CD1c-positive myeloid dendritic cell (primary cell): ENCODE results near the gene GLCE.
A peak's percentile ranks its signal among the peaks of the same experiment; 100 is the strongest.

ENCODE experiments used
- DNase-seq: peaks from one replicate; pipeline ENCODE4 v3.0.0-alpha.2; 2016; ENCODE audit errors: extremely low spot score

GLCE gene

DNA sequence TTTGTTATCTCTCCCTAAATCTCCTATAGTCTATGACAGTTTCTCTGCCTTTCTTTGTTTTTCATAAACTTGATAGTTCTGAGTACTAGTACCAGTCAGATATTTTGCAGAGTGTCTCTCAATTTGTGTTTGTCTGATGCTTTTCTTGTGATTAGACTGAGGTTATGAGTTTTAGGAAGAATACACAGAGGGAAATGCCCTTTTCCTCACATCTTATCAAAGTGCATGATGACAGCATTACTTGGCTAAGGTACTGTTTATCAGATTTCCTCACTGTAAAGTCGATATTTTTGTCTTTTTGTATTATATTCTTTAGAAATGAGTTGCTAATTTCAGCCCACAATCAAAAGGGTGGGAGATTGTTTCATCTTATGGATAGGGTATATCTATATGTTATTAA is 45.6 kb downstream of the GLCE start:
- DNase-seq = no peak

DNA sequence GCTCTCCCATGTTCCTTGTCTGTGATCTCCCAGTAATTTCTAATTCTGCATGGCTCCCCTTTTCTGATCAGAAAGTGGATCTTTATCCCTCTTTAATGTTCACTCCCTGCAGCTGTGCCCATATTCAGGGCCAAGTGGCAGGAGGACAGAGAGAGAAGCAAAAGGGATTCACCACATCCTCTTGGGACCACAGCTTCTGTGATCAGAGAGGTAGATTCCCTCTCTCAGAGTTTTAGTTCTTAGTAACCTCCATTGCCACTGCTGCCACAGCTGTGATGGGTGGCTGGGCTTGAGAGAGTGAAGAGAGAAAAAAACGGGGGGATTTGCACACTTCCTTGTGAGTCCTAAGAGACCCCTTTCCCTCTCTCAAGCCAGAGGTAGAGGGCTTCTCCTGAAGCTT is 49.2 kb downstream of the GLCE start:
- no peak for DNase-seq

DNA sequence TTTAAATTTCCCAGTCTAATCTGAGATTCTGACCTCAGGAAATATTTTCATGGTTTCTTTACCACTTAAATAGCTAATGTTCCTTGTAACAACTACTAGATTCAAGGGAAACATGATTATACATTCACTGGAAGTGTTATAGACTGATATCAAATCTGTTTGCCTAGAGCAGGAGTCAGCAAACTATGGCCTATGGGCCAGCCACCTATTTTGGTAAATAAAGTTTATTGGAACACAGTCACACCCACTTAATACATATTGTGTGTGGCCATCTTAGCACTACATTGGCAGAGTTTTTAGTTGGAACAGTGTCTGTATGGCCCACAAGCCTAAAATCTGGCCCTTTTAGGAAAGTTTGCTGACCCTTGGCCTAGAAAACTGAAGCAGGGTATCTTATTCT is 50.1 kb downstream of the GLCE start:
- no peak for DNase-seq

DNA sequence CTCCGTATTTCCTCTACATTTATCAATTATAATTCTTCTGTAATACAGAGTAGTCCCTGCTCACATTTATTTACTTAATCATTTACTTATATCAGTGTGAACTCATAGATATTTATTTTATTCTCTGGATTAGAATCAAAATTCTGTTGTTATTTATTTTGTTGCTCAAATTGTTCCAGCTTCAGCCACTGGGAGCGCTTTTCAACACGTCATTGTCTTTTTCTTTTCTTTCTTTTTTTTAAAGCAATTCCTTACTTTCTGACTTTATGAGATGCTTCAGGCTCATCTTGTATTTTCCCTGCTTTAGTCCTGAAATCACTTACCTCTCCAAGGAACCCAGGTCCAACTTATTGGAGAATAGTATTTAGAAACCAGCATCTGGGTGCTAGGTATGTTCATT is 53.4 kb downstream of the GLCE start:
- no peak for DNase-seq

DNA sequence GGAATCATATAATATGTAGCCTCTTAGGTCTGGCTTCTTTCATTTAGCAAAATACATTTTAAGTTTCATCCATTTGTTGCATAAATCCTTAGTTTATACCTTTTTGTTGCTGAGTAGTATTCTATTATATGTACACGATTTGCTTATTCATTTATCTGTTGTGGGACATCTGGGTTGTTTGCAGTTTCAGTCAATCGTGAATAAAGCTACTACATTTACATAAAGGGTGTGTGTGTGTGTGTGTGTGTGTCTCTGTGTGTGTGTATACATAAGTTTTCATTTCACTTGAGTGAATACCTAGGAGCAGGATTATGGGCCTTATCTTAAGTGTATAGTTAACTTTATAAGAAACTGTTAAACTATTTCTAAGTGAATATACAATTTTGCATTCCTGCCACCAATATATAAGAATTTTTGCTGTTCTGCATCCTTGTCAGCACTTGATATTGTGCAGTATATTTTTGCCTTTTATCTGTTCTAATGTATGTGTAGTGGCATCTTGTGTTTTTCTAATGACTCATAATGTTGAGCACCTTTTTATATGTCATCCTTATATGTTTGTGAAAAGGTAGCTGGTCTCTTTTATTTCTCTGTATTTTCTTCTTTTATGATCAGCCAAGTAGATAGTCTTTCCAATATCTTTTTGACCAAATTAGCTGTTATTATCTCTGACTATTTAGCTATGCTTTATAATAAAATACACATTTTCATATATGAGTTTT is 55.0 kb downstream of the GLCE start:
- no peak for DNase-seq

DNA sequence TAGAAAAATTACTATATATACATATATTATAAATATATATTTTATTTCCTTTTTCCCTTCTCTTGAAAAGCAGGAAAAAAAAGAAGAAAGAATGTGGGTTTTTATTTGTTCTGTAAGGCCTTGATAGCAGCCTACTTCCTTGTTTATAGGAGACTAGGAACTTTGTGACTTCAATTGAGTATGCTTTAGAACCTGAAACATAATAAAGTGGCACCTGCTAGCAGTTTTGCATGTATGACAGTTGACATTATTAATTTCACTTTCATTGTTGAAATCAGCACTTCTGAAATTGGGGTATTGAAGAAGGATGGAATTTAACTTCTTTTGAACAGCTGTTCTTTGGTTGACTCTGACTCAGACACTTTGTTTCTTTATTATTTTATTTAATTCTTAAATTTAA is 56.9 kb downstream of the GLCE start:
- no peak for DNase-seq

DNA sequence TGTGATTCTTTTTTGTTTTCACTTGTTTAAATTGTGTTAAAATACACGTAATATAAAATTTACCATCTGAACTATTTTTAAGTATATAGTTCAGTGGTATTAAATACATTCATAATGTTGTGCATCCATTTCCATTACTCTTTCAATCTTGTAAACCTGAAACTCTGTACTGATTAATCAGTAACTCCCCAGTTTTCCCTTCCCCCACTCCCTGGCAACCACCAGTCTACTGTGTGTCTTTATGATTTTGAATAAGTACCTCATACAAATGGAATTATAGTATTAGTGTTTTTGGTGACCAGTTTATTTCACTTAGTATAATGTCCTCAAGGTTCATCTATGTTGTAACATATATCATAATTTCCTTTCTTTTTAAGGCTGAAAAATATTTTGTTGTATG is 59.3 kb downstream of the GLCE start:
- DNase-seq = no peak

DNA sequence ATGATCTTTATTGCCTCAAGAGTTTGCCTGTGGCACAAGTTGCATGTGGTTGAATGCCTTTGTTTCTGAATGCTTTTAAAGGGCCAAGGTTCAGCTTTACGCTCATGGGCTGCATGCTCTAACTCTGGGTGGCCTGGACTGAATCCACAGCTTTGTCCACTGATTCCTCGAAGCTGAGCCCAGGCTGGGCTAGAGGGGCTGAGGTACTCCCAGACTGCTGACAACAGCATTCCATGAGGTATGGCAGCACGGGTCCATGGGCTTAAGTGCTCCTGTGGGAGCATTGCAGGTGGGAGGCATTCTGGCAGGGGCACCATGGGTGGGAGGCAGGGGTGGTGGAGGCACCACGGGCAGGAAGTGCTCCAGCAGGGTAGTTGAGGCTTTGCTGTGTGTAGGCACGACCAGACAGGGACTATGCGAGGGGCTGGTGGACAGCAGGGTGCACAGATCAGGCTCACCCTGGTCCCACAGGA is 61.6 kb downstream of the GLCE start:
- DNase-seq = no peak

DNA sequence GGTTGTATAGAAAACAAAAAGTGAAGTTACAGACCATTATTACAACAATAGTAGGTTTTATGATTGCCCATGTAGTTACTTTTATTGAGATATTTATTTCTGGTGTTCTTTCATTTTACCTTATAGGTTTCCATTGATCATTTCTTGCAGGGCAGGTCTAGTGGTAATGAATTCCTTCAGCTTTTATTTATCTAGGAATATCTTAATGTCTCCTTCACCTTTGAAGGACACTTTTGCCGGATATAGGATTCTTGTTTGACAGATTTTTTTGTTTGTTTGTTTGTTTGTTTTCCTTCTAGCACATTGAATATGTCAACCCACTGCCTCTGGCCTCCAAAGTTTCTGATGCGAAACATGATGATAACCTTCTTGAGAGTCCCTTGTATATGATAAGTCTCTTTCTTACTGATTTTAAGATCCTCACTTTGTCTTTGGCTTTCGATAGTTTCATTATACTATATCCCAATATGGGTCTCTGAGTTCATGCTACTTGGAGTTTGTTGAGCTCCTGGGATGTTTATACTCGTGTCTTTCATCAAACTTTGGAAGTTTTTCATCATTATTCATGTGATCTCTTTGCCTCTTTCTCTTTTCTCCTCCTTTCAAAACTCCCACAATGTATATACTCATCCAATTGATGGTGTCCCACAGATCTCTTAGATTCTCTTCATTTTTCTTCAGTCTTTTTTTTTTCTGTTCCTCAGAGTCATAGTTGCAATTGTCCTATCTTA is 62.8 kb downstream of the GLCE start:
- no peak for DNase-seq

DNA sequence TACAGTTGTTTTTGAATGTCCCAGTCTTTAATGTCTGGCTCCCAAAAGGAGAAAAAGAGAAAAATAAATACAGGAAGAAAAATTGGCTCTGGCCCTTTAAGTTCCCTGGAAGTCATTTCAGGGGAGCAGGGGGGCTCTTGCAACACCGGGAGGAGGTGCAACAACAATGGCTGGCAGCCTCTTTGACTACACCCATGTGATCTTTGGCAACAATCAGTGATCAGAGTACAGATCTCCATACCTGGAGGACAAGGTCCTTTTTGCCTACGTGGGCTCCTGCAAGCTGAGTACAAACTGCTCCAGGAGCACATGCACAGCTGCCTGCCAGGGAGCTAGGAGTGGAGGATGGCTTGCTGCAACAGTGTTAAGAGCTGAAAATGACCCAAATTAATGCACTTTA is 63.9 kb downstream of the GLCE start:
- DNase-seq = no peak

DNA sequence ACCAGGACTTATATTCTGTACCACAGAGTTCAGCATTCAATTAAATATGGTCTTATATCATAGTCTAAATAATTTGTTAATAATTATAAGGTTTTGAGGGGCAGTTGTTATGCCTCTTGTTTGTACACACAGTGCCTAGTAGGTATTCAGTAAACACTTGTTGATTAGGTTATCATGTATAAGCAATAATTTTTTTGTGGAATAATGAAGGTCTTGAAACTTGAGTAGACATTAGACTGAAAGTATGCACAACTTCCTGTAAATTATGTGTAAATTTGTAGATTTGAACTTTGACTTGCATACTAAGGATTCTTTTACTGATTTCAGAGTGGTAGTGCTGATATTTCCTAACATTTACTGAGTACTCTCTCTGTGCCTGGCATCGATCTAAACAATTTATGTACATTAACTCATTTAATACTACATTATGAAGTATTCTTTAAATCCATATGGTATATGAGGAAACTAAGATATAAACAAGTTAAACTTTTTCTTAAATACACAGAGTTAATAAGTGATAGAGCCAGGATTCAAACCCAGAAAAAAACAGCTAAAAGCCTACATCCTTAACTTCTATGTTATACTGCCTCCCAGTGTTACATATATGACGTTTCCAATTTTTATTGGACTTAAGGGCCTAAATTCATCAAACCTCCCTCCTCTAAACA is 65.1 kb downstream of the GLCE start:
- peak; percentile 35 for DNase-seq

DNA sequence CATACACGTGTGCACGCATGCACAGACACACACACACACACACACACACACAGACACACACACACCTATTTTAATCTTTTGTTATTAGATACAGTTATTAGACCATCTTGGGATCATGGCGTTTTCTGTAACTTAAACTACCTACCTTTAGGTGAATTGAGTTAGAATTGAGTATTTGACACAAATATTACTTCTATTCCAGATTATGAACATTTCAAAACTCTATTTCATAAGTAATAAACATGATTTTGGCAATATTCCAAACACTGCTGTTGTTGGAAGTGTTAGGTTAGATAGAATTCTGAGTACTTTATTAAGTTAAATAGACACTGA is 65.6 kb downstream of the GLCE start:
- no peak for DNase-seq

DNA sequence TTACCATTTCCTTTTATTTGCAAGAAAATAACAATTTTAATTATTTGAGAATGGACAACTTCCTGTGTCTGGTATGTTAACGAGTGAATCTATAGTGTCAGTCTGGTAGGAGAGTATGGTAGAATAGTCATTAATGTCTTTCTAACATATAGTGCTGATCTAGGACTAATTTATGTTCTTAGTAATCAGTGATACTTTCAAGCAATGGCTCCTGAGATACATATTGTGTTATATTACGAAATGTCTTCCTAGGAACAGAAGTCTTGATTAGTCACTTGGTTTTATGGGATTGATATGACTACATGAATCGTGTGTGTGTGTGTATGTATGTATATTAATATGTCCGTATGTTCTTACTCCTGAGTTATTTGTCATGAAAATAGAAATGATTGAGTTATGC is 71.7 kb downstream of the GLCE start:
- peak; percentile 75 for DNase-seq

DNA sequence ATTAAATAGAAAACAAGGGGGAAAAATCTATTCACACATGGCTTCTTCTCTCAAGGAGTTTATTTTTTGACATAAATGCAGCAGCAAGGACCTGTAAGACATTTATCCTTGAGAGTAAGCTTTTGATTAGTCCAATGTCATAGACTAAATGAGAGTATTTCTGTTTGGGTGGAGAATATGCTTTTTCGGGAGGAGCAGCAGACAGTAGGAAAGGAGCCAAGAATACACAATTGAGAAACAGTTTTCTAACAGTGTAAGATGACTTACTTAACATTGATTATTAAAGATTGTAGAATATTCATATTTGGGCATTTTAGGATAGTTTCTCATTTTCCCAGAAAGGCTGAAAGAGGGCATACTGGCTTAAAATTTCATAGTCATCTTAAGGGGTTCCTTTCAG is 72.3 kb downstream of the GLCE start:
- no peak for DNase-seq

DNA sequence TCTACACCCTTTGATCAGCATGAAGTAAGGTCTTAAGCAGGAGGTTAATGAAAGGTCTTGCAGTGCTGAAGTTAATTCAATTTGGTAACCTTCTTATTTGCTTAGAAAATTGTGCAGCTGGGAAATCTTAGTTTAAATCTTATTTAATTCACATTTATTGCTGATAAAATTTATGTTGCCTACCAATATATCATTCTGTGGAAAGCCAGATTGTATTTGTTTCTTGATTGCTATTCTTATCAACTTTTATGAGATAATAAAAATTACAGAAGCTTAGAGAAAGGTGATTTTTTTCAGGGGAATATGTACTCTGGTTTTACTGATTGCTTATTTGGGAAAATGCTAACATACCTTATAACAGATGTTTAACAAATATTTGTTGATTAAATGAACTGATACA is 74.2 kb downstream of the GLCE start:
- no peak for DNase-seq

DNA sequence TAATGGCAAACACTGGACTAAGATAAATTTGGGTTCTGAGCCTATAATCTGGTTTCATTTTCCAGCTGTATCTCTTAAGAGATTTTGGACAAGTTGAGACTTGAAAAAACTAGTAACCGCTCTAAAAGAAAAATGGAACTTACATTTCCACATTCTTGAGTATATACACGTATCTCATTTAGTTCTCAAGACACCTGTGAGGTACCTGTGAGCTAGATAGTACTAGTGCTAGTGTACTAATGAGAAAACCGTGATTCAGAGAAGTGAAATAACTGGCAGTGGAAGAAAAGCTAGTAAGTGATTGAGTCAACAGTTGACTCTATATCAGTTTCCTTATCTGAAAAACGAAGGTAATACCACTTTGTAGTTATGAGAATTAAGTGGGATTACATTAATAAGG is 76.1 kb downstream of the GLCE start:
- no peak for DNase-seq

DNA sequence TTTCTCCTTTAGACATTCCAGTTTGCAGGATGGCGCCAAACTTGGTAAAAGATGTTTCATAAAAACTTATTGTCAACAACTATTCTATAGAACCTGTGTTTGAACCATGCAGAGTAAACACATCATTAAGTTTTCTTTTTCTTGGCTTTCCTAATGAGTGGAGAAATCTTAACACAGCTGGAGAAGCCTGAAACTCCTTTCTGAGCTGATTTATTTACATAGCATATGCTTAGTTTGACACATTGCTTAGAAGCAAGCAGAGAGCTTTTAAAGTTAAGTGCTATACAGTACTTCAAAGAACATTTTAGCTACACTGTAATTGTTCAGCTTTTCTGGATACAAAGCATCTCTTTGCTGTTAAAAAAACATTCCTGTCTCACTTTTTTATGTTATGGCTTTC is 77.3 kb downstream of the GLCE start:
- DNase-seq = no peak

DNA sequence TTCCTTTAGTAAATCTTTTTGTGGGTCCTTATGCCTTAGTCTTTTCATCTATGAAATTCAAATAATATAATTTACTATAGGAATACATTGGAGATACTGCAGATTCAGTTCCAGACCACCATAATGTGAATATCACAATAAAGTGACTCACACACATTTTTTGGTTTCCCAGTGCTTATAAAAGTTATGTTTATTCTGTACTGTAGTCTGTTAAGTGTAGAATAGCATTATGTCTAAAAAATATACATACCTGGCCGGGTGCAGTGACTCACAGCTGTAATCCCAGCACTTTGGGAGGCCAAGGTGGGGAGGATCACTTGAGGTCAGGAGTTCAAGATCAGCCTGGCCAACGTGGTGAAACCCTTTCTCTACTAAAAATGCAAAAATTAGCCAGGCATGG is 84.4 kb downstream of the GLCE start:
- no peak for DNase-seq

DNA sequence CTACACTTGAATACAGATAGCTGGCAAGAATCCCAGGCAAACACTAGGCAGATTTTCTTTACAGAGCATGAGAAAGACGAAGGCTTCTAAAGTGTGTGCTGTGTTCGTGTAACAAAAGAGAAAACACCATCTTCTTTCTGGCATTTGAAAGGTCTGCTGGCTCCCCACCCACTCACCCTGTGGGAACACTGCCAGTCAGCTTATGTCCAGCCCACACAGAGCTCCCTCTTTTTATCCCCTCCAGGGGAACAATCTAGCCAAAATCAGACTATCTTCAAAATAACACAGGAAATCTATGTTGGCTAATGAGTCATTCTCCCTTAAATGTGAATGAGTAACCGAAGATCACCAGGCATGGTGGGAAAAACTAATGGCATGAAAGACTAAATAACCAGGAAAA is 92.7 kb downstream of the GLCE start:
- DNase-seq = no peak

DNA sequence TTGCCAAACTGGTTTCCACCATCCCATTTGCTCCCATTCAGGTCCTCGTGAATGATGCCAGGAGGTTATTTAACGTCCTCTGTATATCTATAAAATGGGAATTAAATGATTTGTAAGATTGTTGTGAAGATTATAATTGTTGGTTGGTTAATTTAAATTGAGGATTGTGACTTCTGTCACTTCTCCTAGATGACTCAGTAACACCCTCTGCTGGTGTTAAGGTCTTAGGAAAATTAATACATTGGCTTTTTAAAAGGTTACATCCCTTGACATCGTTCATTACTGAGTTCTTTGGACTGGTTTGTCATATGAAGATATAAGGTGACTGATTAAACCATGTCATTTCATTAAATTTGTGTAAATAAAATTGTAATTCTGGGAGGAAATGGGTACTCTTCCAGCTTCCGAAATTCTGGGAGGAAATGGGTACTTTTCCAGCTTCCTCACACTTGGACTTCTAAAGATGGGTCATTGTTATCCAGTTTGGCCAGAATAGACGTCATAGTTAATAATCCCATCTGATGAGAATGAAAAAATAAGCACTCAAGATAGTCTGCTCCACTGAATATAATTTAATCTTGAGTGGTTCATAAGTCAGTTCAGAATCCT is 105.0 kb downstream of the GLCE start:
- DNase-seq = peak; percentile 35

DNA sequence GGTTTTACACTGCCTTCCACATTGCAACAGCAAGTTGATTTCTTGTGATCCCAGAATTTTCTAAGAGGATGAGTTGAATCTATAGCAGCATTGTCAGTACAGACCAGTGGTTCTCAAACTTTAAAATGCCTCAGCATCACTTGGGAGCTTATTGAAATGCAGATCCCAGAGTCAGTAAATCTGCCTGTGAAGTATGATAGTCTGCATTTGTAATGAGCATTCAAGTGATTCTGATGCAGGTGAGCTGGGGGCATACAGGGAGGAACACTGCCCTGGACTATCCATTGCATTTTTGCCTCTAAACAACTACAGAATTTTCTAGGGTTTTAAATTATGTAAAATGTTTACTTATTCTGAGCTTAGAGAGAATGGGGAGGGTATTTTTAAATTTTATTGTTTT is 110.8 kb downstream of the GLCE start:
- DNase-seq = no peak

DNA sequence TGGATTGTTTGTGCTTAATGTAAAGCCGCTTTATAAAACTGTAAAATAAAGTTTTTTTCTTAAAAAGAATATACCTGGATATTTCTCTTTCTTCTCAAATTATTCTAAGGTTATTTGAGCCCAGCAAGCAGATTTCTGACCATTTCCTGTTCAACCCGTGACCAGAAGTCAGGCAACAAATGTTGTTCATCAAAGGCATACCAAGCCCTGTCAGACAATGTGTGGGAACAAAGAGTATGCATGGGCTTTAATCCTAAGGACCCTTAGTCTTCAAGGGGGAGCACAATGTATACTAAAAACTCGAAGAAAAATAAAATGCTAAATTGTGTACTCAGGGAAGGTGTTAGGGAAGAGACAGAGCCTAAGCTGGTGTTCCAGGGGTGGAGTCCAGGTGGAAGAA is 111.7 kb downstream of the GLCE start:
- DNase-seq = no peak

DNA sequence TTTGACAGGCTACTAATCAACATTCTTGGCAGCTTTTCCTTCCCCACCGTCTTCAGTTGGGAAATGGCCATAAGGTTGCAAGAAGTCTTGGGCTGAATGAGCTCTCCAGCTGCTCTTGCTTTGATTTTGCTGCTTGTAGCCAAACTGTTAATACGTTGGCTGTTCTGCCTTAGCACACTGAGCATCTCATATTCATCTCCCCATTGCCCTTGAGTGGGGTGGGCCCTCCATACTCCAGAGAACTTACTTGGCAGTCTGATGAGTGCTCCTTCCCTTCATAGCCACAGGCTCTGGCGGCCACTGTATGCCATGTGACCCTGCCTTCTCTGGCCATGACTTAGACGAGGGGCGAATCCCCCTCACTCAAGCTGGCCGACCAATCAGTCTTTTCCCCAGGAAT is 112.5 kb downstream of the GLCE start:
- DNase-seq = no peak
